ENCODE measurements around the gene ZNF804B.

ZNF804B gene

DNA sequence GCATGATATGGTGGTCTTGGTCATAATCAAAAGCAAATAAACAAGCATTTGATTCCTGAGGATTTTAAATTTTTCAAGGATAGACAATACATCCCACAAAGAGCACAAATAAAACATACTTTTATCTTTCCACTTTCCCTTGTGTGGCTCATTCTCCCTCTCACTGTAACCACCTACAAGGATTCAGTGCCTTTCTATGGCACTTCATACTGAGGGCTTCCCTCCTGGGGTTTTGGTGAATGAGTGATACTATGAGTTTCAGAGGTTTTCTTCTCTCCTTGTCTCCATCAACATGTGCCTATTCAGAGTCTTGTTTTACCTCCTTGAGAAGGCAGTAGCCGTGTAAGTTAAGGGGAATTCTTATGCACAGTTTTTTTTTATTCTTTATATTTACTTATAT is 332.1 kb downstream of the ZNF804B start:
- no peak overlapping the region for H3K4me3 ChIP-seq (ENCODE audit: low read depth, low read length)
- no peak for DNase-seq (ENCODE audit: low read depth)
- TF ChIP-seq, protein P1, sequence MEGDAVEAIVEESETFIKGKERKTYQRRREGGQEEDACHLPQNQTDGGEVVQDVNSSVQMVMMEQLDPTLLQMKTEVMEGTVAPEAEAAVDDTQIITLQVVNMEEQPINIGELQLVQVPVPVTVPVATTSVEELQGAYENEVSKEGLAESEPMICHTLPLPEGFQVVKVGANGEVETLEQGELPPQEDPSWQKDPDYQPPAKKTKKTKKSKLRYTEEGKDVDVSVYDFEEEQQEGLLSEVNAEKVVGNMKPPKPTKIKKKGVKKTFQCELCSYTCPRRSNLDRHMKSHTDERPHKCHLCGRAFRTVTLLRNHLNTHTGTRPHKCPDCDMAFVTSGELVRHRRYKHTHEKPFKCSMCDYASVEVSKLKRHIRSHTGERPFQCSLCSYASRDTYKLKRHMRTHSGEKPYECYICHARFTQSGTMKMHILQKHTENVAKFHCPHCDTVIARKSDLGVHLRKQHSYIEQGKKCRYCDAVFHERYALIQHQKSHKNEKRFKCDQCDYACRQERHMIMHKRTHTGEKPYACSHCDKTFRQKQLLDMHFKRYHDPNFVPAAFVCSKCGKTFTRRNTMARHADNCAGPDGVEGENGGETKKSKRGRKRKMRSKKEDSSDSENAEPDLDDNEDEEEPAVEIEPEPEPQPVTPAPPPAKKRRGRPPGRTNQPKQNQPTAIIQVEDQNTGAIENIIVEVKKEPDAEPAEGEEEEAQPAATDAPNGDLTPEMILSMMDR (IDR thresholded peaks at IDR 0.05; ENCODE audit: low read depth, low read length), result no peak
- TF ChIP-seq MYC (IDR thresholded peaks at IDR 0.05; ENCODE audit: low read depth, low read length), result no peak
- TF ChIP-seq MAX (IDR thresholded peaks at IDR 0.05; ENCODE audit: low read depth, low read length), result no peak
- no peak for TF ChIP-seq POLR2A (IDR thresholded peaks at IDR 0.05; ENCODE audit: extremely low read depth, insufficient read length)

DNA sequence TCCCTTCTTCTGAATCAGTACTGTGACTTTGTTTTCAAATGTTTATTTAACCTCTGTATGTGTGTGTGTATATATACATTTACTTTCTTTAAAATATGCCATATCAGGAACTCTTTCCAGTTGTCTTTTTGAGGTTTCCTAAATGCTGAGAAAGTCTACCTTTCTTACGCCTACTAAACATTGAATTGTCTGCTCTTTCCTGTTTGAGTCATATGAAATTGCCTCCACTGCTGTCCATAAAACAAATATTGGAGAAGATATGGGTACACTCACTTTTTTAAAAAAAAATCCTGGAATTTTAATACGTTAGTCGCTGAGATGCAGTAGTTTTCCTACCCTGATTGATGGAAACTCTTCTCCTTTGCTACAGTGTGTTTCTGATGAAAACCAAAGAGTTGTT is 334.8 kb downstream of the ZNF804B start:
- TF ChIP-seq MYC (IDR thresholded peaks at IDR 0.05; ENCODE audit: low read depth, low read length), result no peak
- TF ChIP-seq POLR2A (IDR thresholded peaks at IDR 0.05; ENCODE audit: extremely low read depth, insufficient read length), result no peak
- TF ChIP-seq MAX (IDR thresholded peaks at IDR 0.05; ENCODE audit: low read depth, low read length), result no peak
- TF ChIP-seq, protein P1 (IDR thresholded peaks at IDR 0.05; ENCODE audit: low read depth, low read length), result no peak
- no peak for DNase-seq (ENCODE audit: low read depth)
- H3K4me3 ChIP-seq (ENCODE audit: low read depth, low read length), result no peak overlapping the region

DNA sequence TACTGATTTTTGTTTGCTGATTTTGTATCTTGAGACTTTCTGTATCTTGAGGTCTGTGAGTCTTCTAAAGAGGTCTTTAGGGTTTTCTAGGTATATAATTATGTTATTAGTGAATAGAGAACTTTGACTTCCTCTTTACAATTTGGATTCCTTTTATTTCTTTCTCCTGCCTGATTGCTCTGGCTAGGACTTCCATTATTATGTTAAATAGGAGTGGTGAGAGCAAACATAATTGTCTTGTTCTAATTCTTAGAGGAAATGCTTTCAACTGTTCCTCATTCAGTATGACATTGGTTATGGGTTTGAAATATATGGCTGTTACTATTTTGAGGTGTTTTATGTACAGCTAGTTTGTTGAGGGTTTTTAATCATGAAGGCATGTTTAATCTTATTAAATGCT is 344.1 kb downstream of the ZNF804B start:
- TF ChIP-seq, protein P1 (IDR thresholded peaks at IDR 0.05; ENCODE audit: low read depth, low read length), result no peak
- no peak overlapping the region for H3K4me3 ChIP-seq (ENCODE audit: low read depth, low read length)
- no peak for DNase-seq (ENCODE audit: low read depth)

DNA sequence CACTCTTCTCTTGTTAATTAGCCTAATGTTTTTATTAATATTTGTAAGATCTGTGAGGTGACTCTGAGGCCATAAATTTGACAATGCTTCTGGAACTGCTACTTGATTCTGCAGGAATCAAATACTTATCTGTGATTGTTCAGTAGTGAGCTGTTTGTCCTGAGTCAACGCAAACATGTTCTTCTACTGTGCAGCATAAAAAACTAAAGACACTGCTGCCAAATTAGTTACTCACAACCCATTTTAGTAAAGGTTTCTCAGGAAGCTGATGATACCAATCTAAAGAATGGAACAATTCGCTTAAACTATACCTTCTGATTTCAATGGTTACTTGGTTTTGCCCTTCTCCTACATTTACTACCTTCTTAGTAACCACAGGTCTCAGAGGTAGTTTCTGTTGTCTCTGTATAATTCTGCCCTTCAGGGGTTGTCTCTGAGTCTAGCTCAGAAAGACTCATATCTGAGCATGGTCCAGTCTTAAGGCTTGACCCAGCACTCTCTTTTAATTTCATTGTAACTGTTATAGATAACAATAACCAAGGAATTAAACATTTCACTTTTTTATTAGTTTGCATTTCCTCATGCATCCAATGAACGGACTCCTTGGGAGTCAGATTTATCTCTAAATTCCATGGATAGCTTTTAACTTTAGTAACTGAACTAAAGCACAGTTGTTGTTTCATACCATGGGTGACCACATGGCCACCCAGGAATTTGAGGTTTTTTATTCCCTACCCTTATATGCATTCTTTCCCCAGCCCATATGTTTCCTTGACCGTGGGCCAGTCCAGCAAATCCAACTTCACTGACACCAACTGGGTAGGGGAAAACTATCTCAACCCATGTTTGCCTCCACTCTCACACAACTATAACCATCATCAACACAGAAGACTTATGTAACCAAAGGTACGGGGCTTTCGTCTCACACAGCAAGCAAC is 345.5 kb downstream of the ZNF804B start:
- DNase-seq (ENCODE audit: low read depth), result no peak
- TF ChIP-seq MAX (IDR thresholded peaks at IDR 0.05; ENCODE audit: low read depth, low read length), result no peak
- TF ChIP-seq, protein P1 (IDR thresholded peaks at IDR 0.05; ENCODE audit: low read depth, low read length), result no peak
- no peak for TF ChIP-seq MYC (IDR thresholded peaks at IDR 0.05; ENCODE audit: low read depth, low read length)
- no peak for TF ChIP-seq POLR2A (IDR thresholded peaks at IDR 0.05; ENCODE audit: extremely low read depth, insufficient read length)

GRCh38 chr7:89123871-89124270 is 364.4 kb downstream of the ZNF804B start:
- no peak overlapping the region for H3K4me3 ChIP-seq (ENCODE audit: low read depth, low read length)
- no peak for DNase-seq (ENCODE audit: low read depth)
- TF ChIP-seq POLR2A (IDR thresholded peaks at IDR 0.05; ENCODE audit: extremely low read depth, insufficient read length) (no peak), MYC (IDR thresholded peaks at IDR 0.05; ENCODE audit: low read depth, low read length) (no peak), MAX (IDR thresholded peaks at IDR 0.05; ENCODE audit: low read depth, low read length) (no peak)
- TF ChIP-seq, protein P1 (IDR thresholded peaks at IDR 0.05; ENCODE audit: low read depth, low read length), result no peak

More for the DNA sequence above, 345.5 kb downstream of the ZNF804B start:
- no peak overlapping the region for H3K4me3 ChIP-seq (ENCODE audit: low read depth, low read length)
